Measurements from ENCODE around the gene TBC1D14.

Gene TBC1D14

GRCh38 chr4:7032596-7032995 lies 123.0 kb downstream of the TBC1D14 start:
- TF ChIP-seq FOXP2 (optimal IDR thresholded peaks at IDR 0.05; ENCODE audit: borderline replicate concordance, extremely low read depth, extremely low read length, insufficient read depth) (no peak), SIN3A (IDR thresholded peaks at IDR 0.05; ENCODE audit: borderline replicate concordance, insufficient read depth, low read length) (no peak), POLR2AphosphoS5 (IDR thresholded peaks at IDR 0.05; ENCODE audit: low read depth, low read length) (no peak), TAF1 (IDR thresholded peaks at IDR 0.05; ENCODE audit: borderline replicate concordance, insufficient read depth, low read length) (no peak), REST (IDR thresholded peaks at IDR 0.05; ENCODE audit: insufficient read depth in 1 of 2, low read depth in 2 of 2, low read length in 2 of 2) (no peak)

GRCh38 chr4:7034262-7035081 lies 124.8 kb downstream of the TBC1D14 start:
- TF ChIP-seq REST (IDR thresholded peaks at IDR 0.05; ENCODE audit: insufficient read depth in 1 of 2, low read depth in 2 of 2, low read length in 2 of 2) (no peak), FOXP2 (optimal IDR thresholded peaks at IDR 0.05; ENCODE audit: borderline replicate concordance, extremely low read depth, extremely low read length, insufficient read depth) (no peak), TAF1 (IDR thresholded peaks at IDR 0.05; ENCODE audit: borderline replicate concordance, insufficient read depth, low read length) (no peak), POLR2AphosphoS5 (IDR thresholded peaks at IDR 0.05; ENCODE audit: low read depth, low read length) (no peak), SIN3A (IDR thresholded peaks at IDR 0.05; ENCODE audit: borderline replicate concordance, insufficient read depth, low read length) (no peak)

- TF ChIP-seq POLR2AphosphoS5 (IDR thresholded peaks at IDR 0.05; ENCODE audit: low read depth, low read length) (no peak), FOXP2 (optimal IDR thresholded peaks at IDR 0.05; ENCODE audit: borderline replicate concordance, extremely low read depth, extremely low read length, insufficient read depth) (no peak), SIN3A (IDR thresholded peaks at IDR 0.05; ENCODE audit: borderline replicate concordance, insufficient read depth, low read length) (no peak), TAF1 (IDR thresholded peaks at IDR 0.05; ENCODE audit: borderline replicate concordance, insufficient read depth, low read length) (no peak), REST (IDR thresholded peaks at IDR 0.05; ENCODE audit: insufficient read depth in 1 of 2, low read depth in 2 of 2, low read length in 2 of 2) (no peak)
These were observed 127.8 kb downstream of the TBC1D14 start for GRCh38 chr4:7037425-7037824.

- no peak for TF ChIP-seq TAF1 (IDR thresholded peaks at IDR 0.05; ENCODE audit: borderline replicate concordance, insufficient read depth, low read length)
- no peak for TF ChIP-seq SIN3A (IDR thresholded peaks at IDR 0.05; ENCODE audit: borderline replicate concordance, insufficient read depth, low read length)
- no peak for TF ChIP-seq REST (IDR thresholded peaks at IDR 0.05; ENCODE audit: insufficient read depth in 1 of 2, low read depth in 2 of 2, low read length in 2 of 2)
- no peak for TF ChIP-seq POLR2AphosphoS5 (IDR thresholded peaks at IDR 0.05; ENCODE audit: low read depth, low read length)
- TF ChIP-seq FOXP2 (optimal IDR thresholded peaks at IDR 0.05; ENCODE audit: borderline replicate concordance, extremely low read depth, extremely low read length, insufficient read depth) = no peak
These were observed 131.1 kb downstream of the TBC1D14 start for GRCh38 chr4:7040765-7041164.

All from PFSK-1 (cell line).